Measurements from ENCODE around the gene RPS19.

RPS19 gene

GRCh38 chr19:41915776-41916414 lies 55.8 kb downstream of the RPS19 start:
- DNase-seq: no peak

DNA sequence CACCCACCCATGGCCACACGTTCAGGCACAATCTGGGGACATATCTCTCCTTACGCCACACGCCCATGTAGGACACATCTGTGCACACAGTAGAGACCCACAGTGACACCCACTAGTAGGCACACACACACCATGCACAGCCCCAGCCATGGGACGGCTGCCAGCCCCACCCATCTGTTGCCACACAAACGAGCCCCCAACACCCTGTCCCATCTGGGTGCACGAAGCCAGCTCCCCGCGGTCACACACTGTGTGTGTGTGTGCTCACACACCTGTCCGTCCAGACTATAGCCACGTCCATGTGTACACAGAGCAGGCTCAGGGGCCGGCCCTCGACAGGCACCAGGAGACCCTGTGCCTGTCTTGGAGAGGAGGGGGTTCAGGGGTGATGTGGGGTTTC lies 57.6 kb downstream of the RPS19 start:
- DNase-seq: no peak

GRCh38 chr19:41918095-41918494 lies 58.0 kb downstream of the RPS19 start:
- no peak for DNase-seq

DNA sequence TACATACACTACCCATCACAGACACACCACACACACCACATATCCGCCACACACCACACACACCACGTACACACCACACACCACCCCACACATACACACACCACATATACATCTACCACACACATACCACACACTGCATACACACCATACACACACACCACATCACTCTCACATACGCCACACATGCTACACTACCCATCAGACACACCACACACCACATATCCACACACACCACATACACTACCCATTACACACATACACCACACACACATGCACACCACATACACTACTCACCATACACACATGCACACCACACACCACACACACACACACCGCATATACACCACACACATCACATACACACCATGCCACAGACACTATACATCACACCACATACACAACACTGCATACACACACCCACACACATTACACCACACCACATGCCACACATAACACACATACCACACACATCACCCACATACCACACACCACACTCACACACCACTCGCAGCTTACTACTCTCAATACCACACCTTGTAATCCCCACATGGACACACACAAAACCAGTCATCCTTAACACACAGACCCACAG lies 58.7 kb downstream of the RPS19 start:
- DNase-seq: no peak

- DNase-seq: no peak
Observed at GRCh38 chr19:41919948-41920712, 60.1 kb downstream of the RPS19 start.

DNA sequence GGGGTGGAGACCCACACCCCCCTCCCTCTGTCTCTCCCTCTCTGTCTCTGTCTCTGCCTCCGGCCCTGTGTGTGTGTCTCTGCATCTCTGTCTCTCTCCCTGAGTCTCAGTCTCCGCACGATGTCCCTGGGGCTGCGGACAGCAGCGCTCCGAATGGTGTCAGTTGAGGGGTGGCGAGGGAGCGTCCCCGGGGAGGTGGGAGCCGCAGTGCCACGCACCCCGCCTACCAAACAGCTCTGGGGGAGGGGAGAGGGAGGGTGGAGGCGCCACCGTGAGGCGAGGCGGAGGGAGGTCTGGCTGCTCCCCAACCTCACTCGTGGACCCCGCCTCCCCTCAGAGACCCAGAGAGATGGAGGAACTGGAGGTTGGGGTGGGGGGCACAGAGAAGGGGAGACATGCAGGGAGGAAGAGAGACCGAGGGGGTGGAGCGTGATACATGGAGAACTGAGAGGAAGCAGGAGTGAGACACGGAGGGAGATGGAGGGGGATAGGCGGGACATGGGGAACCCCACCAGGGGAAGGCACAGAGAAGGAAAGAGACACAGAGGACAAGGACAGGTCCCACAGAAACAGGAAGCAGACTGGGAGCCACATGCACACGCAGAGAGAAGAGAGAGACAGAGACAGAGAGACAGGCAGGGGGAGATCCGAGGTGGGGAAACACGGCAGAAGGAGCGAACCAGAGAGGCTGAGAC lies 61.0 kb downstream of the RPS19 start:
- no peak for DNase-seq

- no peak for DNase-seq
Observed at GRCh38 chr19:41921577-41922576, 61.8 kb downstream of the RPS19 start.
